AG04450 (cell line): ENCODE data around the gene HACL1. TPM values are rescaled to one million over a fixed set of nuclear protein-coding genes. Genes with fewer than 3 reads are reported as not detected.

ENCODE experiments used
- CTCF ChIA-PET: fragments of 300-600, 350-600 bp; formaldehyde crosslinking; extraction: SDS; loops from one replicate; lab custom pipeline; 2022; ENCODE audit warnings: antibody characterized with exemption, inconsistent platforms; lab: Charles Lee
- POLR2A ChIA-PET: fragments of 350-600 bp; formaldehyde crosslinking; extraction: SDS; loops from one replicate; lab custom pipeline; 2021; ENCODE audit warnings: antibody characterized with exemption, inconsistent platforms; lab: Yijun Ruan, JAX
- DNase-seq: peaks from one replicate; pipeline ENCODE4 v3.0.0-alpha.2; 2011; ENCODE audit warnings: low read depth, low spot score
- H3K27ac ChIP-seq: one replicate; pipeline ENCODE4 v1.5.1; 2012; ENCODE audit warnings: low read depth, low read length, control low read depth
- H3K27me3 ChIP-seq: one replicate; pipeline ENCODE4 v1.6.0; 2012; ENCODE audit warnings: low read length; ENCODE audit not compliant: control insufficient read depth, insufficient read depth
- H3K4me3 ChIP-seq: 2 replicates; pipeline ENCODE4 v1.5.1; 2011; ENCODE audit warnings: mild to moderate bottlenecking, low read depth, low read length, control low read depth
- H3K9me3 ChIP-seq: 2 replicates; pipeline ENCODE4 v1.5.1; 2012; ENCODE audit warnings: low read length; ENCODE audit not compliant: control insufficient read depth, insufficient read depth
- polyA plus RNA-seq: library from polyadenylated mRNA; depleted of rRNA; stranded (reverse); fragments of >200 nt; gene quantifications from 2 replicates; pipeline ENCODE4 v1.2.3, GENCODE V29; 2011
- TF ChIP-seq, protein P1 (sequence below): IDR thresholded peaks from 2 replicates; pipeline ENCODE4 v1.5.1; 2011; ENCODE audit warnings: low read depth, low read length, control low read depth, inconsistent platforms

Gene HACL1
- polyA plus RNA-seq, 1 experiment = 22.0 TPM

DNA sequence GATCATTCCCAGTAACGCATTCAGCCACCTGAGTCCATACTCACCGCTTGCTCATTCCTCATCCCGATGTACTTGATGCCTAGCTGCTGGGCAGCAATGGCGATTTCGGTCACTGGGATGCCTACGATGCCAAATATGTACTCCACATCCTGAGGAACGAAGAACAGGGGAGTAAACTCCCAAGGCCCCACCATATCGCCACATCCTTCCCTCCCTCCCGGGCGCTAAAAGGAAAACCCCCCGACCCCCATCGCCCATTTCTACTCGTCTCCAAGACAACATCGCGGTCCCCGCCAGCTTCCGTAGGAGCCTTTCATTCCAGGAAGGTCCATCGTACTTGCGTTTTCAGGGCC lies 347 bp downstream of the HACL1 start:
- H3K4me3 ChIP-seq = peak overlapping the region; percentile 99
- H3K9me3 ChIP-seq = no peaks in the 10 kb centered on the region
- no peak for DNase-seq
- no peaks in the 10 kb centered on the region for H3K27me3 ChIP-seq
- CTCF ChIA-PET = interaction anchor here (0.6 to 0.7 kb wide), 2 partner anchors 95 to 350 kb away, joined by 3 read pairs; no protein-coding TSS in a partner anchor
- POLR2A ChIA-PET = interaction anchor here (0.5 to 1.2 kb wide), 3 partner anchors 70 to 460 kb away, joined by 3 to 8 read pairs (median 8); no protein-coding TSS in a partner anchor
- TF ChIP-seq, protein P1, sequence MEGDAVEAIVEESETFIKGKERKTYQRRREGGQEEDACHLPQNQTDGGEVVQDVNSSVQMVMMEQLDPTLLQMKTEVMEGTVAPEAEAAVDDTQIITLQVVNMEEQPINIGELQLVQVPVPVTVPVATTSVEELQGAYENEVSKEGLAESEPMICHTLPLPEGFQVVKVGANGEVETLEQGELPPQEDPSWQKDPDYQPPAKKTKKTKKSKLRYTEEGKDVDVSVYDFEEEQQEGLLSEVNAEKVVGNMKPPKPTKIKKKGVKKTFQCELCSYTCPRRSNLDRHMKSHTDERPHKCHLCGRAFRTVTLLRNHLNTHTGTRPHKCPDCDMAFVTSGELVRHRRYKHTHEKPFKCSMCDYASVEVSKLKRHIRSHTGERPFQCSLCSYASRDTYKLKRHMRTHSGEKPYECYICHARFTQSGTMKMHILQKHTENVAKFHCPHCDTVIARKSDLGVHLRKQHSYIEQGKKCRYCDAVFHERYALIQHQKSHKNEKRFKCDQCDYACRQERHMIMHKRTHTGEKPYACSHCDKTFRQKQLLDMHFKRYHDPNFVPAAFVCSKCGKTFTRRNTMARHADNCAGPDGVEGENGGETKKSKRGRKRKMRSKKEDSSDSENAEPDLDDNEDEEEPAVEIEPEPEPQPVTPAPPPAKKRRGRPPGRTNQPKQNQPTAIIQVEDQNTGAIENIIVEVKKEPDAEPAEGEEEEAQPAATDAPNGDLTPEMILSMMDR = no peak
- H3K27ac ChIP-seq = peak overlapping the region; percentile 53

DNA sequence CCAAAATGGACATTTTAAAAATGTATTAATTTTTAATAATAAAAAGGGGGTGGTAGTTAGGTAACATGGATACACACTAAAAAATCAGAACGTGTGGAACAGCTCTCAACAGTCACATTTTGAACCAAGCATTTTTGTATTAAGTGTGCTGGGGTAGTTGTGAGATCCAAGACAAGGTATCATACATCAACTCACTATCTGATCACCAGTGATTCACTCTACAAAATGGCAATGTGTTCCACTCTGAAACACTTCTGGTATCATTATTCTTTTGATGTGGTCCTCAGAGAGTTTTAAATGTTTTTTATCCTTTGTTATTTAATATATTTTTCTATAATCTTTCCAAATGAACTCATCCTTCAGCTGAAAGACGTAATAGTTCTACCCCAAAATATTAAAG lies 5.4 kb downstream of the HACL1 start:
- Histone ChIP-seq H3K9me3 (no peaks in the 10 kb centered on the region), H3K27me3 (no peaks in the 10 kb centered on the region), H3K4me3 (no peak overlapping the region), H3K27ac (no peak overlapping the region)
- CTCF ChIA-PET = no interaction called here
- TF ChIP-seq, protein P1 = no peak
- POLR2A ChIA-PET = no interaction called here
- no peak for DNase-seq

DNA sequence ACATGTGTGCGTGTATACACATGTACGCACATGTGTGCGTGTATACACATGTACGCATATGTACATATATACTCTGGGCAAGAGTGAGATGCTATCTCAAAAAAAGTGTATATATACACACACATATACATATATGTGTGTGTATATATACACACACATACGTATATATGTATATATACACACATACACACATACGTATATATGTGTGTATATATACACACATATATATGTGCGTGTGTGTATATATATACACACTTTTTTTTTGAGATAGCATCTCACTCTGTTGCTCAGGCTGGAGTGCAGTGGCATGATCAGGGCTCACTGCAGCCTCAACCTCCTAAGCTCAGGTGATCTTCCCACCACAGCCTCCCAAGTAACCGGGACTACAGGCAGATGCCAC lies 8.4 kb downstream of the HACL1 start:
- no peaks in the 10 kb centered on the region for H3K9me3 ChIP-seq
- ChIA-PET POLR2A (no interaction called here), CTCF (no interaction called here)
- DNase-seq = no peak
- no peaks in the 10 kb centered on the region for H3K27me3 ChIP-seq
- TF ChIP-seq, protein P1 = no peak
- H3K4me3 ChIP-seq = no peak overlapping the region
- no peak overlapping the region for H3K27ac ChIP-seq

DNA sequence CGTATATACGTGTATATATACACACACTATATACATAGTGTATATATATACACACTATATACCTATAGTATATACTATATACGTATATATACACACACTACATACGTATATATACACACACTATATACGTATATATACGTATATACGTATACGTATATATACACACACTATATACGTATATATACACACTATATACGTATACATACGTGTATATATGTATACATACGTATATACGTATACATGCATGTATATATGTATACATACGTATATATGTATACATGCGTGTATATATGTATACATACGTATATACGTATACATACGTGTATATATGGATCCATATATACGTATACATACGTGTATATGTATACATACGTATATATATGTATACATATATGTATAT lies 9.4 kb downstream of the HACL1 start:
- DNase-seq = no peak
- Histone ChIP-seq H3K9me3 (no peaks in the 10 kb centered on the region), H3K27ac (no peak overlapping the region), H3K27me3 (no peaks in the 10 kb centered on the region), H3K4me3 (no peak overlapping the region)
- CTCF ChIA-PET = no interaction called here
- POLR2A ChIA-PET = no interaction called here
- TF ChIP-seq, protein P1 = no peak

DNA sequence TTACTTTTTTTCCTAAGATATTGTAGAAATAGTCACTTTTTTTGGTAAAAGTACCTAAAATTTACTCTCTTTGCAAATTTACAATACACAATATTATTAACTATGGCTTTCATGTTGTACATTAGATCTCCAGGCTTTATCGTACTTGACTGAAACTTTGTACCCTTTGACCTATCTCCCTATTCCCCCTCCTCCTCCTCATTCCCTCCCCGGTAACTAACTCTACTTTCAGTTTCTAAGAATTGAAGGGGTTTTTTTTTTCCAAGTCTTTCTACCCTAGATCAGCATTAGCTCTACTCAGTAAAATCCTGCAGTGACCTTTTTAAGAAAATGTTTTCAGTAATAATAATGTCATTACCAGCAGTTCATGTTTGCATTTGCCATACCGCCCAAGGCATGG lies 10.1 kb downstream of the HACL1 start:
- ChIA-PET POLR2A (no interaction called here), CTCF (no interaction called here)
- H3K9me3 ChIP-seq = no peaks in the 10 kb centered on the region
- H3K4me3 ChIP-seq = no peak overlapping the region
- no peaks in the 10 kb centered on the region for H3K27me3 ChIP-seq
- no peak overlapping the region for H3K27ac ChIP-seq
- TF ChIP-seq, protein P1 = no peak
- DNase-seq = no peak
